K562 treated with DMSO at 1 percent for 4 hours (cell line): ENCODE data around the gene RNF121. TPM values are rescaled to one million over a fixed set of nuclear protein-coding genes. Genes with fewer than 3 reads are reported as not detected.

Source experiments
- total RNA-seq: library from RNA; unstranded; fragments of 300-600 nt; gene quantifications from 2 replicates; pipeline ENCODE4 v1.2.3, GENCODE V29; 2022; ENCODE audit not compliant: insufficient read depth

Gene RNF121
- 16.1 and 46.8 TPM in 2 replicates for total RNA-seq

DNA sequence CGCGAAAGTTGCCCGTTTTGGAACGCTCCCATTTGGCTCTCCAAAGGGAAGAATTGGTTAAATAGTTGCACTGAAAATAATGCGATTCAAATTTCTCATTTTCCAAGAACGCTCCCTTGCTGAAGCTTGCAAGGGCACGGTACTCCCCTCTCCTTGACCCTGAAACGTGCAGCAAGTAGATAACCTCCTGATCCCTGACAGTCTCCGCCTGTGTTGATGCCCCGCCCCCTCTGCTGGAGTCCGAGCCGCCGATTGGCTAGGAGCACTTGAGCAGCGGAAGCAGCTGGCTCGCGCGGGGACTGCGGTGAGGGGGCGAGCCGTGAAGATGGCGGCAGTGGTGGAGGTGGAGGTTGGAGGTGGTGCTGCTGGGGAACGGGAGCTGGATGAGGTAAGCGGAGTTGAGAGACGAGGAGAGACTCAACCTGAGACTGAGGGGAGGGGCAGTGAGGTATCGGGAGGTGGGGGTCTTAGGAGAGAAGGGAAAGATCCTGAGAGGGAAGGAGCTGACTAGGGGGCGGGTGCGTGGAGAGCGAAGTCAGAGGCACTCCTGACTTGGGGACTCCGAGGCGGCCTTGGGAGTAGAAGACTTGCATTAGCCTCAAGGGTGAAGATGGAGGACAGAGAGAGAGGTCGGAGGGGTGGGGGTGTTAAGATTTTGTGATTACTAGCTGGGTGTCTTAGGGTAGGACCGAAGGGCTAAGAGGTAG is at the start of gene RNF121:
Gene RNF121 (plus strand): TSS at position 310 of the 707 bp plus-strand sequence. CDS start 16 bp downstream, at position 326.

GRCh38 chr11:71927820-71928736 is 768 bp upstream of the RNF121 start, which contains the start of gene XNDC1N:
Gene XNDC1N (minus strand): TSS chr11:71928594. CDS start chr11:71923353, 5,241 bp downstream.

GRCh38 chr11:71998649-71999310 is 69.9 kb downstream of the RNF121 start, which contains the start of gene IL18BP:
Gene IL18BP (plus strand): TSS chr11:71998909. CDS start chr11:71999985, 1,076 bp downstream.

Other genes starting within 250 kb of the RNF121 start
- gene DEFB108B, start 95.8 kb upstream of the RNF121 start, total RNA-seq, result not detected in 2 replicates
- not detected in 2 replicates for gene DEFB131B, start 50.6 kb upstream of the RNF121 start, total RNA-seq
- 1.8 TPM in 1 of 2 replicates, not detected in the other for gene XNDC1N, start 452 bp upstream of the RNF121 start, total RNA-seq
- 9.5 and 15.9 TPM in 2 replicates for gene IL18BP, start 69.9 kb downstream of the RNF121 start, total RNA-seq
- 93.9 and 115 TPM in 2 replicates for gene NUMA1, start 151.5 kb downstream of the RNF121 start, total RNA-seq
- 2.3 and 2.6 TPM in 2 replicates for gene LRRC51, start 151.8 kb downstream of the RNF121 start, total RNA-seq
- gene LAMTOR1, start 174.3 kb downstream of the RNF121 start, total RNA-seq, result 72.5 and 76.0 TPM in 2 replicates
- gene TOMT, start 176.9 kb downstream of the RNF121 start, total RNA-seq, result not detected in 2 replicates
- 37.3 and 45.9 TPM in 2 replicates for gene ANAPC15, start 183.6 kb downstream of the RNF121 start, total RNA-seq
- gene FOLR3, start 206.7 kb downstream of the RNF121 start, total RNA-seq, result not detected in 2 replicates